ENCODE results near the gene CNNM4.
"Not testable (repeated sequence)": the region's sequence is repeated elsewhere in the genome, so short reads cannot be mapped to it uniquely, and the experiment has no call there.

Gene CNNM4

DNA sequence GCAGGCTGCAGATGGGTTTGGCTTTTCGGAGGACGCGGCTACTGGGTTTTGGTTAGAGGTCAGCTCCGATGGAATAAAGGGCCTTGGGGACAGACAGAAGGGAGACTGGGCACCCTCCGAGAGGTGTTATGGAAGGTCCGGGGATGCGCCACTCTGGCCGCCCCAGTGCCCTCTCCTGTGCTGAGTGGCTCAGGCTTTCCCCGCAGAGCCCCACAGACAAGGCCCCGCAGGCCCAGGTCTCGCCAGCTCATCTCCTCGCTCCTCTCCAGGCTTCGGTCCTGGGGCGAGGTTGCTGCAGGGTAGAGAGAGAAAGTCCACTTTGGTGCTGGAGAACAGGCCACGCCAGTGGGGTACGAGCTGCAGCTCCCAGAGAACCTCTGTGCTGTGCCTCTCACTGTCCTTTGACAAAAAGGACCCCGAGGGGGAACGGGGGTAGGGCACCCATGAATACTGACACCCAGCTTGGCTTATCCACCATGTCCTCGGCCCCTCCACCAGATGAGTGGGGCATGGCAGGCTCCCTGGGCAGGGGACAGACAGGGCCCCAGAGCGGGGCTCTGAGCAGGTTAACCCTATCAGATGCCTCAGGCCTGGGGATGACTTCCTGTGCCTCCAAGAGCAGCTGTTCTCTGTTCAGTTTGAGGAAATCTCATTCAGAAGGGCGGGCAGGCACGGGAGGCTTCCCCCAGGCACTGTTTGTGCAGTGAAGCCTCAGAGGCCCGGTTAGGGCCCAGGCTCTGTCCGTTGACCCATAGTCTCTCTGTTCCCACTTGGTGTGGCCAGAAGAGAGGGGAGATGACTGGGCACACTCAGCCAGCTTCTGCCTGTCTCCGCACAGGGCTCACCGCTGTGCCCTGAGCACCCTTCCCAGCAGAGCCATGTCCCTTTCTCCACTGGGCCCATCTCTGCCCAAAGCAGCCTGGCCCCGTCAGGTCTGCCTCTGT lies 39.6 kb downstream of the CNNM4 start:
- Mint-ChIP-seq H3K27ac (peak overlapping the region in 1 of 3 experiments; percentile 38), H3K4me3 (no peak overlapping the region), H3K36me3 (ENCODE audit: low read depth) (peaks cover 8% of the 10 kb centered on the region), H3K9me3 (no peaks in the 10 kb centered on the region), H3K27me3 (ENCODE audit: low read depth) (no peaks in the 10 kb centered on the region), H3K4me1 (no peaks in the 10 kb centered on the region)
- TF ChIP-seq, protein P1, sequence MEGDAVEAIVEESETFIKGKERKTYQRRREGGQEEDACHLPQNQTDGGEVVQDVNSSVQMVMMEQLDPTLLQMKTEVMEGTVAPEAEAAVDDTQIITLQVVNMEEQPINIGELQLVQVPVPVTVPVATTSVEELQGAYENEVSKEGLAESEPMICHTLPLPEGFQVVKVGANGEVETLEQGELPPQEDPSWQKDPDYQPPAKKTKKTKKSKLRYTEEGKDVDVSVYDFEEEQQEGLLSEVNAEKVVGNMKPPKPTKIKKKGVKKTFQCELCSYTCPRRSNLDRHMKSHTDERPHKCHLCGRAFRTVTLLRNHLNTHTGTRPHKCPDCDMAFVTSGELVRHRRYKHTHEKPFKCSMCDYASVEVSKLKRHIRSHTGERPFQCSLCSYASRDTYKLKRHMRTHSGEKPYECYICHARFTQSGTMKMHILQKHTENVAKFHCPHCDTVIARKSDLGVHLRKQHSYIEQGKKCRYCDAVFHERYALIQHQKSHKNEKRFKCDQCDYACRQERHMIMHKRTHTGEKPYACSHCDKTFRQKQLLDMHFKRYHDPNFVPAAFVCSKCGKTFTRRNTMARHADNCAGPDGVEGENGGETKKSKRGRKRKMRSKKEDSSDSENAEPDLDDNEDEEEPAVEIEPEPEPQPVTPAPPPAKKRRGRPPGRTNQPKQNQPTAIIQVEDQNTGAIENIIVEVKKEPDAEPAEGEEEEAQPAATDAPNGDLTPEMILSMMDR (IDR thresholded peaks at IDR 0.05; ENCODE audit: unreplicated experiment in 3 of 3): no peak

DNA sequence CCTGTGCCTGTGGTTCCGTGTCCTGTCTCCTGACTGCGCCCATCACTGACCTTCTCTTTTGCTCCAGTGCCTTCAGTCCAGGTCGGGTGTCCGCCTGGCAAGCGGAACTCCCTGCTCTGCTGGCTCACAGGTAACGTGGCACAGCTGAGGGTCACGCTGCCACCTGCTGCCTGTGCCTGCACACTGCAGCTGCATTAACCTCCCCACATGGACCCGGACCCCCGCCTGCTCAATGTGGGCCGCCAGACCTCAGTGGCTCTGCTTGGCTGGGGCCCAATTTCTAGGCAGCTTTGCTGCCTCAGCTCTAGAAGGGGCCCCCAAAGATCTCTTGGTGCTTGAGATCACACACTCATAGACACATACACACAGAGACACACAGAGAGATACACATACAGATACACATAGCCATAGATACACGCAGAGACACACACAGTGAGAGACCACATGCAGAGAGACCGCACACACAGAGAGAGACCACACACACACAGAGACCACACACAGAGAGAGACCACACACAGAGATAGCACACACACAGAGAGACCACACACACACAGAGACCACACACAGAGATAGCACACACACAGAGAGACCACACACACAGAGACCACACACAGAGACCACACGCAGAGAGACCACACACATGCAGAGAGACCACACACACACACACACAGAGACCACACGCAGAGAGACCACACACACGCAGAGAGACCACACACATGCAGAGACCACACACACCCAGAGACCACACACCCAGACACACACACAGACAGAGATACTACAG lies 40.5 kb downstream of the CNNM4 start:
- no peaks in the 10 kb centered on the region for H3K9me3 Mint-ChIP-seq
- H3K4me1 Mint-ChIP-seq: peaks cover under 1% of the 10 kb centered on the region
- no peak overlapping the region for H3K4me3 Mint-ChIP-seq
- TF ChIP-seq, protein P1 (IDR thresholded peaks at IDR 0.05; ENCODE audit: unreplicated experiment in 3 of 3): peak; percentile 78 to 84 (median 82)
- no peak overlapping the region for H3K27ac Mint-ChIP-seq
- peaks cover 10% of the 10 kb centered on the region for H3K36me3 Mint-ChIP-seq (ENCODE audit: low read depth)
- H3K27me3 Mint-ChIP-seq (ENCODE audit: low read depth): no peaks in the 10 kb centered on the region

DNA sequence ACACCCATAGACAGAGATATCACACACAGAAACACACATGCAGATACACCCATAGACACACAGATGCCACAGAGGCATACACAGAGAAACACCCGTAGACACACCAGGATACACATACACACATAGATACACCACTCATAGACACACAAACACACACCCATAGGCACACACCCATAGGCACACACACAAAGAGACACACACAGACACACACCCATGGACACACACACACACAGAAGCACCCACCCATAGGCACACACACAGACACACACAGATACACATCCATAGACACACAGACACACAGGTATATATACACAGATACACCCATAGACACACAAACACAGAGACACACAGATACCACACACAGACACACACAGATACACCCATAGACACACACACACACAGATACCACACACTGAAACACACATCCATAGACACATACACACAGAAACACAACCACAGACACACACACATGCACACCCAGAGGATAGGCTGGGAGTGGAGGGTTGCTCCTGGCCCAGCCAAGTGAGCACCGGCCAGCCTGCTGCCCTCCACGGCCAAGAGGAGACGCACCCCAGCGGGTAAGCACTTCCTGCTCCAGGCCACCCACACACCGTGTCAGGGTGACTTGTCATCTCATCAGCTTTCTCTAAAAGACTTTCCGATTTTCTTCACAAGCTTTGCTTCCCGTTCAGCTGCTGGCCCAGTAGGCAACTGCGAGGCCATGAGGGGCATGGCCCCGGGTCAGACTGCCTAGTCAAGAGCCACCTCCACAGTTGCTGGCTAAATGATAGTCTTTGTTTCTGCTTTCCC lies 41.3 kb downstream of the CNNM4 start:
- Mint-ChIP-seq H3K27me3 (ENCODE audit: low read depth) (no peaks in the 10 kb centered on the region), H3K4me3 (no peak overlapping the region), H3K27ac (peak overlapping the region in 1 of 3 experiments; percentile 0), H3K9me3 (no peaks in the 10 kb centered on the region), H3K36me3 (ENCODE audit: low read depth) (peaks cover 15% of the 10 kb centered on the region), H3K4me1 (peaks cover 5% of the 10 kb centered on the region)
- TF ChIP-seq, protein P1 (IDR thresholded peaks at IDR 0.05; ENCODE audit: unreplicated experiment in 3 of 3): no peak

DNA sequence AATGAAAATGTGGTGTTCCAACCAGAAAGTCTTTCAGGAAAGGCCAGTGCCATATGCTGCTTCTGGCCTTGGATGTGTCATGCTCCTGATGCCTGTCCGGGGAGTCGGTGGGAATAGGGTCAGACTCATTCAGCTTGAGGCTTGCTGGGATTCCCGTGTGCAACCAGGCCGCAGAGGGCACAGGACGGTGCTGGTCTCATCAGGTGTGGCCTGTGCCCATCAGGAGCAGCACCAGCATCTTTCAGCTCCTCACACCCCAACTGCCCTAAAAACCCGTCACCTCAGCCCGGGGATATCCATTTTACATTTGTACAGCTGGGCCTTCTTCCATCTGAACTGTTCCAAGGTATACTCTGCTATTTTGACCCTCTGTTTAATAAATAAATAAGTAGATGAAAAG lies 42.0 kb downstream of the CNNM4 start:
- TF ChIP-seq, protein P1 (IDR thresholded peaks at IDR 0.05; ENCODE audit: unreplicated experiment in 3 of 3): no peak
- H3K27me3 Mint-ChIP-seq (ENCODE audit: low read depth): no peaks in the 10 kb centered on the region
- H3K36me3 Mint-ChIP-seq (ENCODE audit: low read depth): peaks cover 15% of the 10 kb centered on the region
- peak overlapping the region in 1 of 3 experiments; percentile 0 for H3K27ac Mint-ChIP-seq
- peaks cover 5% of the 10 kb centered on the region for H3K4me1 Mint-ChIP-seq
- H3K9me3 Mint-ChIP-seq: no peaks in the 10 kb centered on the region
- no peak overlapping the region for H3K4me3 Mint-ChIP-seq

DNA sequence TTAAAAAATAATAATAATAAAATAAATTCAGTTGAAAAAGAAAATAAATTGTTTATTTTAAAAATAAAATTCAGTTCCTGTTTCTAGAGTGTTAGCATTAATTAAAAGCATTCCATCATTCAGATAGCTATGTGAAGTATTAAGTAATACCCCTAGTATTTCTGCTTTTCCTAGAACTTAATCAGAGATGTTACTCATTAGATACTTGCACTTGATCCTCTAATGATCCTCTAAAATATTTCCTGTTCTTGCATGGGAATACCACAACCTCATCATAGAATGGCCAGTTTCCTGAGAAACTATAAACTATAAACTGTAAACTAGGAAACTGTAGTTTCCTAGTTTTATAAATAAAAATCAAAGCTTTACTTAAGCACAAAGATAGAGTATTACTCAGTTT lies 44.3 kb downstream of the CNNM4 start:
- H3K27me3 Mint-ChIP-seq (ENCODE audit: low read depth): no peaks in the 10 kb centered on the region
- peaks cover 22% of the 10 kb centered on the region for H3K36me3 Mint-ChIP-seq (ENCODE audit: low read depth)
- no peak overlapping the region for H3K4me3 Mint-ChIP-seq
- H3K4me1 Mint-ChIP-seq: peaks cover 5% of the 10 kb centered on the region
- H3K9me3 Mint-ChIP-seq: no peaks in the 10 kb centered on the region
- H3K27ac Mint-ChIP-seq: no peak overlapping the region
- TF ChIP-seq, protein P1 (IDR thresholded peaks at IDR 0.05; ENCODE audit: unreplicated experiment in 3 of 3): no peak

DNA sequence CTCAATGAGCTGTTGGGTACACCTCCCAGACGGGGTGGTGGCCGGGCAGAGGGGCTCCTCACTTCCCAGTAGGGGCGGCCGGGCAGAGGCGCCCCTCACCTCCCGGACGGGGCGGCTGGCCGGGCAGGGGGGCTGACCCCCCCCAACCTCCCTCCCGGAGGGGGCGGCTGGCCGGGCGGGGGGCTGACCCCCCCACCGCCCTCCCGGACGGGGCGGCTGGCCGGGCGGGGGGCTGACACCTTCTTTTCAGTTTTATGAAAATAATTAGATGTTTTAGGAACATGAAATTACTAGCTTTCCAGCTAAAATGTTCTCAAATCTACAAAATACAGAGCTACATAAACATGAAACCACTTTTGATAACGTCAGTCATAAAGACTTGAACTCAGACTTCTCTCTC lies 45.2 kb downstream of the CNNM4 start:
- not testable (repeated sequence) for H3K27me3 Mint-ChIP-seq (ENCODE audit: low read depth); H3K4me1 Mint-ChIP-seq; H3K9me3 Mint-ChIP-seq; H3K4me3 Mint-ChIP-seq
- H3K36me3 Mint-ChIP-seq (ENCODE audit: low read depth): peaks cover 22% of the 10 kb centered on the region
- H3K27ac Mint-ChIP-seq: peak overlapping the region in 2 of 3 experiments; percentile 55 to 80

All from nephron (organoid).